Keratinocyte (primary cell): ENCODE measurements around the gene RBMS3.

Experiments used
- CTCF ChIP-seq, 3 experiments: IDR thresholded peaks in 1 of 3; conservative IDR thresholded peaks in 1 of 3; optimal IDR thresholded peaks in 1 of 3; 2 replicates in 2 of 3; 3 replicates in 1 of 3; pipeline versions ENCODE3 to v1.5.1; 2011; ENCODE audit warnings: low read length in 3 of 3, mild to moderate bottlenecking in 3 of 3, moderate library complexity in 2 of 3, control low read depth in 1 of 3, inconsistent platforms in 1 of 3; ENCODE audit not compliant: insufficient read depth in 2 of 3; ENCODE audit errors: extremely low read depth in 1 of 3
- EZH2 ChIP-seq: IDR thresholded peaks from one replicate; pipeline ENCODE4 v1.6.1; 2012; ENCODE audit warnings: inconsistent platforms, mild to moderate bottlenecking, low read length, moderate library complexity

DNA sequence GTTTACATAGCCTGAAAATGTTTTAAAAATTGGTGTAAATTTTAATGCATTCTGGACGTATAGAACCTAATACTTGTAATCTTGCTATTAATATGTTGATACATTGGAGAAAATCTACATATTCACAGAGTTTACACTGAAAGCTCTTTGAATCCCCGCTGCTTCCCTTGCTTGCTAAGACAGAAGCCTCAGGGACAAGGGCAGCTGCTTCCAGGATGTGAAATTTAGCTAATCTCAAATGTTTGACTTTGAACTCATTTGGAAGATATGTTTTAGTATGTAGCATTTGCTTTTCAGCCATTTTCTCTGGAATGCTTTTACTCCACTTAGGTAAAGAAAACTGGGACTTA is 172.0 kb downstream of the RBMS3 start:
- TF ChIP-seq EZH2 (no peak), CTCF (optimal IDR thresholded peaks at IDR 0.05 in 1 of 3, IDR thresholded peaks at IDR 0.05 in 1 of 3, conservative IDR thresholded peaks at IDR 0.05 in 1 of 3; ENCODE audit: extremely low read depth in 1 of 3, insufficient read depth in 2 of 3, low read length in 3 of 3) (no peak)
